Subcutaneous adipose tissue (tissue), 4 donors: ENCODE measurements around the gene DDR2. TPM values are rescaled to one million over a fixed set of nuclear protein-coding genes. Genes with fewer than 3 reads are reported as not detected.

Source experiments
- total RNA-seq, 4 donors: library from RNA; depleted of rRNA; stranded (reverse); fragments of >200 nt; gene quantifications; one replicate each; pipeline ENCODE4 v1.1.0, GENCODE V29; 2016
- TF ChIP-seq, protein P1 (sequence below): fragments of 450-650 bp; IDR thresholded peaks from one replicate; pipeline ENCODE4 v1.5.1; 2016; ENCODE audit warnings: low read depth, mild to moderate bottlenecking, control low read depth, antibody characterized with exemption, moderate library complexity

Gene DDR2
- total RNA-seq, 4 donors from 2014 or later: 98.7 to 258 (median 200) TPM

DNA sequence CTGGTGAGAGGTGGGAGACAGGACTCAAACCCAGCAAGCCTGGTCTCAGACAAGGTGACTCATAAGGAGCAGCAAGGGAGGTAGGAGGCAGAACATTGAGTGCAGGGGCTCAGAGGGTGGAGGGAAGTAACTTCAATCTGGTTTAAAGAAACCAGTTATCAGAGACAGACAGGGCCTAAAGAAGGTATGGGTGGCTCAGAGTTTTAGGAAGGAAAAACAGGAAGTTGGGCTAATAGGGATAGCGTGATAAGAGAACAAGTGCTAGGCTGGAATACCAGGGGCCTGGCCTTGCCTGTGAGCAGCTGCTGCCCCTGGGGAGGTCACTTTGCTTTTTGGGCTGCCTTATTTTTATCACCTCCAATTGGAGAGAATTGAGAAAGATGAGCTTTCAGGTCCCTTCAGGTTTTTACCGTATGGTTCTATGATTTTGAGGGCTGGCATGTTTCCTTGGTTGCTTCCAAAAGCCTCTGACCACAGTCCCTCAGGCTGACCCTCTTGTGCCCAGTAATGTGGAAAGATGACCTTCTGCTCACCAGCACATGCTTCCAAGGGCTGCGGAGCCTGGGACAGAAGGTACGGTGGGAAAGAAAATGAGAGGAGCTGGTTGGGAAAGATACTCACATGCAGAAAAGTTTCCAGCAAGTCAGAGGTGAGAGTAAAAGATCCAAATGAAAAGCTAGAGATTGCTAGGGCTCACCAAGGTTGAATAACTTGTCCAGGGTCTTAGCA lies 77.0 kb downstream of the DDR2 start:
- TF ChIP-seq, protein P1, sequence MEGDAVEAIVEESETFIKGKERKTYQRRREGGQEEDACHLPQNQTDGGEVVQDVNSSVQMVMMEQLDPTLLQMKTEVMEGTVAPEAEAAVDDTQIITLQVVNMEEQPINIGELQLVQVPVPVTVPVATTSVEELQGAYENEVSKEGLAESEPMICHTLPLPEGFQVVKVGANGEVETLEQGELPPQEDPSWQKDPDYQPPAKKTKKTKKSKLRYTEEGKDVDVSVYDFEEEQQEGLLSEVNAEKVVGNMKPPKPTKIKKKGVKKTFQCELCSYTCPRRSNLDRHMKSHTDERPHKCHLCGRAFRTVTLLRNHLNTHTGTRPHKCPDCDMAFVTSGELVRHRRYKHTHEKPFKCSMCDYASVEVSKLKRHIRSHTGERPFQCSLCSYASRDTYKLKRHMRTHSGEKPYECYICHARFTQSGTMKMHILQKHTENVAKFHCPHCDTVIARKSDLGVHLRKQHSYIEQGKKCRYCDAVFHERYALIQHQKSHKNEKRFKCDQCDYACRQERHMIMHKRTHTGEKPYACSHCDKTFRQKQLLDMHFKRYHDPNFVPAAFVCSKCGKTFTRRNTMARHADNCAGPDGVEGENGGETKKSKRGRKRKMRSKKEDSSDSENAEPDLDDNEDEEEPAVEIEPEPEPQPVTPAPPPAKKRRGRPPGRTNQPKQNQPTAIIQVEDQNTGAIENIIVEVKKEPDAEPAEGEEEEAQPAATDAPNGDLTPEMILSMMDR: no peak

DNA sequence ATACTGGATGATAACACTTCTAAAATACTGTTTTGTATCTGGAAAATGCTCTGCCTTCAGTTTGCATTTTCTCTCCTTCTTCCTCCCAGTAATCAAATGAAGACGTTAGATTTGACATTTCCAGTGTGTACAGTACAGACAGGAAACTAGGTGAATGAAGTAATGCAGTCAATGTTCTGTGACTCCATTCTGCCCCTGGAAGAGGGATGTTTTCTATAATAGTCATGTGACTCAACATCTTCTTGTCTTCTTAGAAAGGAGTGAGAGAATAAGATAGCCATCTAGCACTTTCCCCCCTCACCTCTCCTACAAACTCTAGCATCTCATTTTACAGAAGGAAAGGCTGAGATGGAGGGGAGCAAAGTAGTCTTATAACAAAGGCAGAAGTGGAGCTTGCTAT lies 77.6 kb downstream of the DDR2 start:
- TF ChIP-seq, protein P1: no peak

DNA sequence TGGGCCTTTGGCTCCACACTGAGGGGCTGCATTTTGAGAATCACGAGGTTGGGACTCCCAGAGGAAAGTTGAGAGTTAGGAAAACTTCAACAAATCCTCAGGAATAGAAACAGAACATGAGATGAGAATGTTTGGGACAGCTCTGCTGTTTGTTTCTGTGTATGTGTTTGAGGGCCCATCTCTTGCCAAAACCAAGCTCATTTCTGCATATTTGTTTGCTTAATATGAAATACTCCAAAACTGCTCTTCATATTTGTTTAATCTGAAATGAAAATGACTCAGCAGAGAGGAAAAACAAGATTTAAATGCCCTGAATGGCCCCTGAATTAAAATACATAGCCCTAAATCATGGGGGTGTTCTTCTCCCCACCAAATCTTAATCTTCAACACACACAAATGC lies 78.1 kb downstream of the DDR2 start:
- TF ChIP-seq, protein P1: no peak

DNA sequence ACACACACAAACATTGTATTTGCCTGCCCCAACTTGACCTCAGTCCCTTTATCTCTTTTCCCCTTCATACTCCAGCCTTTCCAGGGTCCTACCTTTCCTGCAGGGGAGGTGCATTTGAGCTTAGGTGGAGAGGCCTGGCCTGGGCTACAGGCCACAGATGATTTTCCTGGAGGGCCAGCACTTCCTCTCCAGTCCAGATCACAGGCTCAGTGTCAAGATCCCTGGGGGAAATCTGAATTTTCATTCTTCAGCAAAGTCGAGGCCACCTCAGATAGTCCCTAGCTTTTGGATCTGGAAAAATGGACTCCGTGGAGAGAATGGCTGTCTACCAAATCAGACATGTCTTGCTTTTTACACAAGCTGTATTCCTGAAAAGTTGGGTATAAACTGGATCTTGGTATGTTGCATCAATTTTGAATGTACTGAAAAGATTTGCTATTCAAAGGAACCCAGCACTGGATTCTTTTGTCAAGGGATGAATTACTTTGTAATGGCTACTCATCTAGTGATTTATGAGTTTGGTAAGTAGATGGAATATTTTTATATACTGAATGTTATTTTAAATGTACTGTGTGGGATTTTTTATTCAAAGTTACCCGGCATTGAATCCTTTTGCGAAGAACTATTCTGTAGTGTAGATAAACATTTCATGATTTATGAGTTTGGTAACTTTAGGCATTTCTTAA lies 78.7 kb downstream of the DDR2 start:
- TF ChIP-seq, protein P1: no peak

DNA sequence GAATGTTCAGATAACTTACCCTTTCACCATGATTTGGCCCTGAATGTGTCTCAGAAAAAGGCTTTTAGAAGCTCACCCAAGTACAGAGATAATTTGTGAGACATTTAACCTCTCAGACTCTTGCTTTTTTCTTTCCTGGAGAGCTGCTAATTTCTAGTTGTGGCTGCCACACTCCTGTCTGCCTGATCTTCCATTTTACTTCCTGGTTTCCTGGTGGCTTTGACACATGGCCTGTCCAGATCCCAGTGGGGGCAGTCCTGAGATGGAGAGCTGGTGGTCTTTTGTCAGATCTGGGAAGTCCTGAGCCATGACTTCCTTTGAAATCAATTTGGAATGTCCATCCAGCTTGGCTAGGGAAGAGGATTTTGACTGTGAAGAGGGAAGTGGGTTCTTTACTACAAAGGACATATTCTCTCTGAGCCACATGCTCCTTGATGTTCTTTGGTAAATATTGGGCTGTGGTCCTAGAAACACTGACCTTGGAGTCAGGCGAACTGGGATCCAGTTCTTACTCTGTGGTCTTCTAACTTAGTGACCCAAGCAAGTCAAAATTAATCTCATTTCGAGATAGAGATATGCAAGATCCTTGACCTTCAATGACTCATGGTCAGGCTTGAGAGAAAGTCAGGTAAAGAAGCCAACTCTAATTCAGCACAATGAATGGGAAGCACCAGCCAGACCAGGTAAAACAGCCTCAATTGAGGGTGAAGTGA lies 80.2 kb downstream of the DDR2 start:
- TF ChIP-seq, protein P1: no peak

DNA sequence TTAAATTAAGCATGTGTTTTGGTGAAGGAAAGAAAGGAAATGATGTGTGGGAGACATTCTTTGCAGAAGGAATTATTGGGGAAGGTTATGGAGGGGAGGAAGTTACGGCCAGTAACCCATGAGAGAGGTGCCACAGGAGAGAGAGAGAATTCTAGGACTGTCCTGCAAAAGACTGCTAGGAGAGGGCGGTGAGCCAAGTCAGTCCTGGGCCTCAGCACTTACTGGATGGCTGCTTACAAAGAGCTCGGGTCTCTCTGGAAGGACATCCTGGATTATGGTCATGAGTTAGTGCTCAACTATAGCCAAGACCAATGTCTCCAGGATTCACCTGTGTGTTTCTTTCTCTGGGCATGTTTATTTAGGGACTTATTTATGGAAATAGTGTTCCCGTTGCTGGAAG lies 83.9 kb downstream of the DDR2 start:
- TF ChIP-seq, protein P1: no peak

DNA sequence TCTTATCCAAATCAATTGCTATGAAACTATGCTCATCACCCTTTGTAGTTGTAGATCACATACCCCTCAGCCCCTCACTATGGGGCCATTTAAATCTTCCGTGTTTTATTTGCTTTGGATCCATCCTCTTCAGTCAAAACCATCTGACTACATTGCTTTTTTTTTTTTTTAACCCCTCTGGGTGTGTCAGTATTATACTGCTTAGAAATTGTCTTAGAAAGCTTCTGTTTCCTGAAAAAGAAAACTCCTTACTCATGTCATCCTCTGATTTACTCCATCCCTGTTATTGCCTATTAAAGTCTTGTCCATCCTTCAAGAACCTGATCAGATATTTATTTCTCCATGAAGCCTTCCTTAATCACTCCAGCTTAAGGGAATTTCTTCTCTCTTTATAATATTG lies 84.3 kb downstream of the DDR2 start:
- TF ChIP-seq, protein P1: no peak
